ENCODE measurements around the gene ITFG1.
"Not testable (repeated sequence)": the region's sequence is repeated elsewhere in the genome, so short reads cannot be mapped to it uniquely, and the experiment has no call there.

Gene ITFG1

DNA sequence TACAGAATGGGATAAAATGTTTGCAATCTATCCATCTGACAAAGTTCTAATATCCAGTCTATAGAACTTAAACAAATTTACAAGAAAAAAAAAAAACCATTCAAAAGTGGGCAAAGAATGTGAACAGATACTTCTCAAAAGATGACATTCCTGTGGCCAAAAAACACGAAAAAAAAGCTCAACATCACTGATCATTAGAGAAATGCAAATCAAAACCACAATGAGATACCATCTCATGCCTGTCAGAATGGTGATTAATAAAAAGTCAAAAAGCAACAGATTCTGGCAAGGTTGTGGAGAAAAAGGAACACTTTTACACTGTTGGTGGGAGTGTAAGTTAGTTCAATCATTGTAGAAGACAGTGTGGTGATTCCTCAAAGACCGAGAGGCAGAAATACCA lies 26.6 kb downstream of the ITFG1 start:
- H3K9ac ChIP-seq (ENCODE audit: low read depth in 1 of 2, low read length in 2 of 2); H3K4me3 ChIP-seq (ENCODE audit: low read length in 2 of 2); H3K36me3 ChIP-seq (ENCODE audit: control insufficient read depth in 2 of 2, insufficient read depth in 2 of 2, low read length in 2 of 2); H3K27me3 ChIP-seq (ENCODE audit: control insufficient read depth in 2 of 2, insufficient read depth in 2 of 2, low read length in 2 of 2); H3K4me1 ChIP-seq (ENCODE audit: control insufficient read depth in 2 of 2, insufficient read depth in 2 of 2, low read length in 2 of 2); H3K27ac ChIP-seq (ENCODE audit: low read depth in 2 of 2, low read length in 2 of 2); H3K9me3 ChIP-seq (ENCODE audit: control insufficient read depth in 2 of 2, low read length in 2 of 2): not testable (repeated sequence)

DNA sequence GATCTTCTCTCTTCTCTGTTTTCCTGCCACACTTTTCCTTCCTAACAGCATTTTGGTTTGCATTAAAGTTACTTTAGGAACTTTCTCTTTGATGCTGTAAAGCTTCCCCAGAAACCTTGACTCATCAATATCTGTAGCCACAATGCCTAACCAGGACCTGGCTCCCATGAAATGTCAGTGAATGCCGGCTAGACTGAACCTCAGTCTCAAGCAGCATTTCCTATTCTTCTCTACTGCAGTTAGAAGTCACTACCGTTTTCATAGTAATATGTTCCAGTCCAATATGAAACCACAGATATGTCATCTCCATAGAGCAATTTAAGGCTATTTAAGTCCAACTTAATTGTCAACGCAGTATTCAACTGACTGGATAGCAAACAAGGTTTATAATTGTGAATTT lies 28.9 kb downstream of the ITFG1 start:
- no peak overlapping the region for H3K4me3 ChIP-seq (ENCODE audit: low read length in 2 of 2)

DNA sequence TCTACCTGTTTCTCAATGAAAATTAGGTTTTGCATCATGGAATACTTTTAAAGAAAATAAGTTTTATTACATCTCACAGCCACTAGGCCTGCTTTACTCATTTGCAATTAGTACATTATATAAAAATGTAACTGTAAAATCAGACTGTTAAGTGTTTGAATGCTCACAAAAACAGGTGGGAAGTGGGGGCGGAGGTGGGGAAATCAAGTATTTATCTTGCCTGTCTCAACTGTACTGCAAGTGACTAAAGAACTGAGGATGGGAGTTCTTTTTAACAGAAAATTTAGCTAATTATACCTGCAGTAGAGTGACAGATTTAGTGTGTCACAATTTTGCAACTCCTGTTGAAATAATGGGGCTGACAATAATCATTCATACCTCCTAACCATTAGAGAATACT lies 34.1 kb downstream of the ITFG1 start:
- no peak overlapping the region for H3K9ac ChIP-seq (ENCODE audit: low read depth in 1 of 2, low read length in 2 of 2)
- no peak overlapping the region for H3K27ac ChIP-seq (ENCODE audit: low read depth in 2 of 2, low read length in 2 of 2)
- H3K27me3 ChIP-seq (ENCODE audit: control insufficient read depth in 2 of 2, insufficient read depth in 2 of 2, low read length in 2 of 2) = no peaks in the 10 kb centered on the region
- H3K36me3 ChIP-seq (ENCODE audit: control insufficient read depth in 2 of 2, insufficient read depth in 2 of 2, low read length in 2 of 2) = peaks cover 21 to 22% of the 10 kb centered on the region in 2 donors
- H3K9me3 ChIP-seq (ENCODE audit: control insufficient read depth in 2 of 2, low read length in 2 of 2) = no peaks in the 10 kb centered on the region
- no peak overlapping the region for H3K4me3 ChIP-seq (ENCODE audit: low read length in 2 of 2)
- no peaks in the 10 kb centered on the region for H3K4me1 ChIP-seq (ENCODE audit: control insufficient read depth in 2 of 2, insufficient read depth in 2 of 2, low read length in 2 of 2)

More for the DNA sequence above, 28.9 kb downstream of the ITFG1 start:
- no peak overlapping the region for H3K9ac ChIP-seq (ENCODE audit: low read depth in 1 of 2, low read length in 2 of 2)
- no peak overlapping the region for H3K27ac ChIP-seq (ENCODE audit: low read depth in 2 of 2, low read length in 2 of 2)
- no peaks in the 10 kb centered on the region for H3K9me3 ChIP-seq (ENCODE audit: control insufficient read depth in 2 of 2, low read length in 2 of 2)
- H3K36me3 ChIP-seq (ENCODE audit: control insufficient read depth in 2 of 2, insufficient read depth in 2 of 2, low read length in 2 of 2) = peaks cover 7 to 10% of the 10 kb centered on the region in 2 donors
- H3K27me3 ChIP-seq (ENCODE audit: control insufficient read depth in 2 of 2, insufficient read depth in 2 of 2, low read length in 2 of 2) = no peaks in the 10 kb centered on the region
- no peaks in the 10 kb centered on the region for H3K4me1 ChIP-seq (ENCODE audit: control insufficient read depth in 2 of 2, insufficient read depth in 2 of 2, low read length in 2 of 2)

DNA sequence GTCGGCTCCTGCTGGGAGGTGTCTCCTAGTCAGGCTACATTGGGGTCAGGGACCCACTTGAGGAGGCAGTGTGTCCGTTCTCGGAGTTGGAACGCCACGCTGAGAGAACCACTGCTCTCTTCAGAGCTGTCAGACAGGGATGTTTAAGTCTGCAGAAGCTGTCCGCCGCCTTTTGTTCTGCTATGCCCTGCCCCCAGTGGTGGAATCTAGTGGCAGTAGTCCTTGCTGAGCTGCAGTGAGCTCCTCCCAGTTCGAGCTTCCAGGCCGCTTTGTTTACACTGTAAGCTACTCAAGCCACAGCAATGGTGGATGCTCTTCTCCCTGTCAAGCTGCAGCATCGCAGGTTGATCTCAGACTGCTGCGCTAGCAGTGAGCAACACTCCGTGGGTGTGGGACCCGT lies 36.0 kb downstream of the ITFG1 start:
- Histone ChIP-seq H3K27ac (ENCODE audit: low read depth in 2 of 2, low read length in 2 of 2) (no peak overlapping the region), H3K27me3 (ENCODE audit: control insufficient read depth in 2 of 2, insufficient read depth in 2 of 2, low read length in 2 of 2) (no peaks in the 10 kb centered on the region), H3K4me1 (ENCODE audit: control insufficient read depth in 2 of 2, insufficient read depth in 2 of 2, low read length in 2 of 2) (no peaks in the 10 kb centered on the region), H3K9me3 (ENCODE audit: control insufficient read depth in 2 of 2, low read length in 2 of 2) (no peaks in the 10 kb centered on the region), H3K4me3 (ENCODE audit: low read length in 2 of 2) (no peak overlapping the region), H3K9ac (ENCODE audit: low read depth in 1 of 2, low read length in 2 of 2) (no peak overlapping the region), H3K36me3 (ENCODE audit: control insufficient read depth in 2 of 2, insufficient read depth in 2 of 2, low read length in 2 of 2) (peaks cover 21 to 22% of the 10 kb centered on the region in 2 donors)

DNA sequence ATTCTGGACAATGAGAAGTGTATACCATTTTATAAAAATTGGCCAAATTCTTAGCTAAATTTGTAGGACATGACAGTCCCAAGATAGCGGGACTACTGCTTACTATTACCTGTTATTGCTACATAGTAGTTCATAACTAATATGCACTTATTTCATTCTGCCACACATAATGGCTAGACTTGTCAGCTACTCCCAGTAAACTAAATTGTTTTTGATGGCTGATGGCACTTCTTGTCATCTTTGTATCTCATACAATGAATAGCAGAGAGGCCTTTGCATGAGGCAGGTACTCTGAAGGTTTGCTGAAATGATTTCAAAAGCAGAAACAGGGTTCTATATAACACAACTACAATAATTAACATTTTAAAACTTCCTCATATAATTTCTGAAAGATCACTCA lies 44.0 kb downstream of the ITFG1 start:
- Histone ChIP-seq H3K4me1 (ENCODE audit: control insufficient read depth in 2 of 2, insufficient read depth in 2 of 2, low read length in 2 of 2) (no peaks in the 10 kb centered on the region), H3K9me3 (ENCODE audit: control insufficient read depth in 2 of 2, low read length in 2 of 2) (no peaks in the 10 kb centered on the region), H3K4me3 (ENCODE audit: low read length in 2 of 2) (no peak overlapping the region)

DNA sequence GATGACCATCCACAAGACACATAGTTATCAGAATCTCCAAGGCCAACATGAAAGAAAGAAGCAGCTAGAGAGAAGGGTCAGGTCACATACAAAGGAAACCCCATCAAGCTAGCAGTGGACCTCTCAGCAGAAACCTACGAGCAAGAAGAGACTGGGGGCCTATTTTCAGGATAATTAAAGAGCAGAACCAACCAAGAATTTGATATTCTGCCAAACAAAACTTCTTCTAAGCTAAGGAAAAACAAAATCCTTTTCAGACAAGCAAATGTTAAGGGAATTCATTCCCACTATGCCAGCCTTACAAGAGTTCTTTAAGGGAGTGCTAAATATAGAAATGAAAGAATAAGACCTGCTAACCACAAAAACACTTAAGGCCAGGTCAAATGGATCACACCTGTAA lies 47.8 kb downstream of the ITFG1 start:
- no peaks in the 10 kb centered on the region for H3K4me1 ChIP-seq (ENCODE audit: control insufficient read depth in 2 of 2, insufficient read depth in 2 of 2, low read length in 2 of 2)
- no peak overlapping the region for H3K27ac ChIP-seq (ENCODE audit: low read depth in 2 of 2, low read length in 2 of 2)
- peaks cover 0 to 4% of the 10 kb centered on the region in 2 donors for H3K36me3 ChIP-seq (ENCODE audit: control insufficient read depth in 2 of 2, insufficient read depth in 2 of 2, low read length in 2 of 2)
- no peak overlapping the region for H3K9ac ChIP-seq (ENCODE audit: low read depth in 1 of 2, low read length in 2 of 2)
- no peak overlapping the region for H3K4me3 ChIP-seq (ENCODE audit: low read length in 2 of 2)
- no peaks in the 10 kb centered on the region for H3K27me3 ChIP-seq (ENCODE audit: control insufficient read depth in 2 of 2, insufficient read depth in 2 of 2, low read length in 2 of 2)
- no peaks in the 10 kb centered on the region for H3K9me3 ChIP-seq (ENCODE audit: control insufficient read depth in 2 of 2, low read length in 2 of 2)

More for the DNA sequence above, 44.0 kb downstream of the ITFG1 start:
- no peak overlapping the region for H3K9ac ChIP-seq (ENCODE audit: low read depth in 1 of 2, low read length in 2 of 2)
- H3K36me3 ChIP-seq (ENCODE audit: control insufficient read depth in 2 of 2, insufficient read depth in 2 of 2, low read length in 2 of 2) = no peaks in the 10 kb centered on the region
- no peaks in the 10 kb centered on the region for H3K27me3 ChIP-seq (ENCODE audit: control insufficient read depth in 2 of 2, insufficient read depth in 2 of 2, low read length in 2 of 2)
- no peak overlapping the region for H3K27ac ChIP-seq (ENCODE audit: low read depth in 2 of 2, low read length in 2 of 2)

DNA sequence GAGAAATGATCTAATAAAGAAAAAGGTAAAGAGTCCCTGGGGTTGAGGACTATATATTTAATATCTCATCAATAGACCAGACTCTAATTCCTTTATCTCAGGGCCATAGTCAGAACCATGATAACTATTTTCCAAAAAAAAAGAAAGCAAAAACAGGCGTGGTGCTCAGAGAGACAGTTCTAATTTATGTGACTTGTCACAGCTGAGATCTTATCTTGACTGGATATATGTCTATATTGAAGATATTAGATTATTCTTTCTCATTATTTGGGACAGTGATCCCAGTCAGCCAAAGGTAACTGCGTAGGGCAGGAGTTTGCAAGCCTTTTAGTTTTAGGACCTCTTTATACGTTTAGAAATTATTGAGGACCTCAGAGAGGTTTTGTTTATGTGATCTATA lies 52.4 kb downstream of the ITFG1 start:
- H3K27ac ChIP-seq (ENCODE audit: low read depth in 2 of 2, low read length in 2 of 2) = no peak overlapping the region
- peaks cover 0 to 4% of the 10 kb centered on the region in 2 donors for H3K36me3 ChIP-seq (ENCODE audit: control insufficient read depth in 2 of 2, insufficient read depth in 2 of 2, low read length in 2 of 2)
- no peaks in the 10 kb centered on the region for H3K27me3 ChIP-seq (ENCODE audit: control insufficient read depth in 2 of 2, insufficient read depth in 2 of 2, low read length in 2 of 2)
- no peaks in the 10 kb centered on the region for H3K4me1 ChIP-seq (ENCODE audit: control insufficient read depth in 2 of 2, insufficient read depth in 2 of 2, low read length in 2 of 2)
- H3K9me3 ChIP-seq (ENCODE audit: control insufficient read depth in 2 of 2, low read length in 2 of 2) = no peaks in the 10 kb centered on the region
- H3K4me3 ChIP-seq (ENCODE audit: low read length in 2 of 2) = no peak overlapping the region
- H3K9ac ChIP-seq (ENCODE audit: low read depth in 1 of 2, low read length in 2 of 2) = no peak overlapping the region

DNA sequence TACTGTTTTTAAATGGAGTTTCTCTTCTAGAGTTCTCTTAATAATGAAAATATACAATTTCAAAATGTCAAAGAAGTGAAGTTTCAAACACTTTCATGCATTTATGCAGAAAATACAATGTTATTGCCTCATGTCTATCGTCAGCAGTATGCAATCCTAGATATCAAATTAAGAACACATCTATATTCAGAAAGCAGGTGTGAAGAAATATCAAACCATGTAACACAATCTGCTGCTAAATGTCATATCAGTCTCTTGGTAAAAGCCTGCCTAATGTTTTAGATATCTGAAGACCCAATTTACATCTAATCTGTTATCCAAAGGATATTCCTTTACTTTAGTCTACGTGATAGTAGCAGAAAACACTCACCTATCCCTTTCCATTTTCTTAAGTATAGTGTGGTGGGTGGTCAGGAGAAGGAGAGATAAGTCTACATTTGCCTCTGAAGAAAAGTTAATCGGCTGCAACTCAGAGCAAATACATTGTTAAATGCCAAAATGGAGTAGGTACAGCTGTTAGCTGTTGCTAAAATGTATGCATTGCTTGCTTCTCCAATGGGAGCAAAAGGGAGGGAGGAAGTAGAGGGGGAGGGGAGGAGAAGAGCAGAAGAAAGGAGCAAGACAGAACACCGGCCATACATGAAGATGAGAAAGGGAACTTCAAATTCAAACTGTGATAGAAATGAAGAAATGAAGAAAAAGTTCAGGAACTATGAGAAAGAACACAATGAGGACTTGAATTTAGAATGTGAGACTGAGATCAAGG lies 64.9 kb downstream of the ITFG1 start:
- peaks cover 0 to 11% of the 10 kb centered on the region in 2 donors for H3K36me3 ChIP-seq (ENCODE audit: control insufficient read depth in 2 of 2, insufficient read depth in 2 of 2, low read length in 2 of 2)
- no peaks in the 10 kb centered on the region for H3K4me1 ChIP-seq (ENCODE audit: control insufficient read depth in 2 of 2, insufficient read depth in 2 of 2, low read length in 2 of 2)
- H3K9me3 ChIP-seq (ENCODE audit: control insufficient read depth in 2 of 2, low read length in 2 of 2) = no peaks in the 10 kb centered on the region
- no peak overlapping the region for H3K27ac ChIP-seq (ENCODE audit: low read depth in 2 of 2, low read length in 2 of 2)
- no peaks in the 10 kb centered on the region for H3K27me3 ChIP-seq (ENCODE audit: control insufficient read depth in 2 of 2, insufficient read depth in 2 of 2, low read length in 2 of 2)
- H3K4me3 ChIP-seq (ENCODE audit: low read length in 2 of 2) = no peak overlapping the region
- no peak overlapping the region for H3K9ac ChIP-seq (ENCODE audit: low read depth in 1 of 2, low read length in 2 of 2)

DNA sequence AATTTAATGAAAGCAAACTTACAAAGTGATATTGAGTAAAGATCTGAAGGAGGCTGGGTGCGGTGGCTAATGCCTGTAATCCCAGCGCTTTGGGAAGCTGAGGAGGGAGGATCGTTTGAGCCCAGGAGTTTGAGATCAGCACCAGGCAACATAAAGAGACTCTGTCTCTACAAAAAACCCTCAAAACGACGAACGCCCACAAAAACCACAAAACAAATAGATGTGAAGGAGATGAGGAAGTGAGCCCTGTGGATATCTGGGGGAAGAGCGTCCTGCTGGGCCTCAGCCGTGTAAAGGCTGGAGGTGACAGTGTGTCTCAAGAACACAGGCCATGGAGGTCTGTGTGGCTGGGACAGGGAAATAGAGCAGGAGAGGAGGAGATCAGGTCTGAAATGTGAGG lies 68.8 kb downstream of the ITFG1 start:
- H3K27me3 ChIP-seq (ENCODE audit: control insufficient read depth in 2 of 2, insufficient read depth in 2 of 2, low read length in 2 of 2) = no peaks in the 10 kb centered on the region
- no peak overlapping the region for H3K4me3 ChIP-seq (ENCODE audit: low read length in 2 of 2)
- no peaks in the 10 kb centered on the region for H3K4me1 ChIP-seq (ENCODE audit: control insufficient read depth in 2 of 2, insufficient read depth in 2 of 2, low read length in 2 of 2)
- H3K9me3 ChIP-seq (ENCODE audit: control insufficient read depth in 2 of 2, low read length in 2 of 2) = no peaks in the 10 kb centered on the region
- H3K27ac ChIP-seq (ENCODE audit: low read depth in 2 of 2, low read length in 2 of 2) = no peak overlapping the region
- peaks cover 0 to 10% of the 10 kb centered on the region in 2 donors for H3K36me3 ChIP-seq (ENCODE audit: control insufficient read depth in 2 of 2, insufficient read depth in 2 of 2, low read length in 2 of 2)
- no peak overlapping the region for H3K9ac ChIP-seq (ENCODE audit: low read depth in 1 of 2, low read length in 2 of 2)

DNA sequence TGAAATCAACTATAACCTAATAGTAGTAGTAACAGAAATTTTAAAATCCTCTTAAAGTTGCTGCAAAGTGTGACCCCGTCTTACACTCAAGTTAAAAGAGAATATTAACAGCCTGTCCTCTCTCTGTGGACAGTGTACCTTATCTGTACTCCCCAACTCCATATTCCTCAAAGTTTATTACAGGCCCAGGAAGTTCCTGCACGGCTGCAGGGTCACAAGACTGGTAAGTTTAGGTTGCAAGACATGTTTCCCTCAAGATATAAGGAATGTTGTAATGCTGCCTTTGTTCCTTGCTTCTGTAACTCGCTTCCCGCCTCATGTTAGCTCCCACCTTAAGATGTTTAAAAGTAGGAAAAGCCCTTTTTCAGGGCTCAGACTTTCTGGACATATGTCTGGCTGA lies 72.2 kb downstream of the ITFG1 start:
- Histone ChIP-seq H3K4me1 (ENCODE audit: control insufficient read depth in 2 of 2, insufficient read depth in 2 of 2, low read length in 2 of 2) (no peaks in the 10 kb centered on the region), H3K27ac (ENCODE audit: low read depth in 2 of 2, low read length in 2 of 2) (no peak overlapping the region), H3K36me3 (ENCODE audit: control insufficient read depth in 2 of 2, insufficient read depth in 2 of 2, low read length in 2 of 2) (no peaks in the 10 kb centered on the region), H3K4me3 (ENCODE audit: low read length in 2 of 2) (no peak overlapping the region), H3K27me3 (ENCODE audit: control insufficient read depth in 2 of 2, insufficient read depth in 2 of 2, low read length in 2 of 2) (no peaks in the 10 kb centered on the region), H3K9ac (ENCODE audit: low read depth in 1 of 2, low read length in 2 of 2) (no peak overlapping the region), H3K9me3 (ENCODE audit: control insufficient read depth in 2 of 2, low read length in 2 of 2) (no peaks in the 10 kb centered on the region)

Measured in mucosa of rectum (tissue), 2 donors.